Ovary (tissue), 3 donors: ENCODE results near the gene TMEM100.

ENCODE experiments used
- CTCF ChIP-seq, 3 donors: fragments of 450-650 bp in 2 of 3; fragments of 200-600 bp in 1 of 3; IDR thresholded peaks; one replicate each; pipeline versions ENCODE4 v1.5.1 to v1.8.0; 2016 to 2022; ENCODE audit warnings: antibody characterized with exemption in 3 of 3, mild to moderate bottlenecking in 1 of 3
- POLR2A ChIP-seq: fragments of 450-650 bp; IDR thresholded peaks from one replicate; pipeline ENCODE4 v1.6.1; 2017; ENCODE audit warnings: antibody characterized with exemption, mild to moderate bottlenecking, moderate library complexity
- donor health status: DM: no; HTN: no; CAD: no.

- TF ChIP-seq CTCF (IDR thresholded peaks at IDR 0.05), result no peak
- no peak for TF ChIP-seq POLR2A
Observed at GRCh38 chr17:55680686-55681341, 41.9 kb downstream of the TMEM100 start.
